Stimulated activated naive CD8-positive, alpha-beta T cell treated with anti-CD3 and anti-CD28 coated beads, Interleukin-15, amount 100 ng/mL, for 72 hours (primary cell): ENCODE results near the gene WDR5.

ENCODE experiments used
- ATAC-seq: fragments of 150-1000 bp; cut with Tn5 transposase; 2 replicates; pipeline ENCODE4 v1.10.0; 2021; ENCODE audit warnings: mild to moderate bottlenecking, moderate library complexity
- DNase-seq, 2 donors: peaks; one replicate each; pipeline ENCODE4 v3.0.0; 2021 to 2022
- H3K27ac Mint-ChIP-seq, 2 donors: one replicate each; pipeline ENCODE4 v1.8.0; 2022; ENCODE audit warnings: mild to moderate bottlenecking in 2 of 2, mixed read lengths in 2 of 2, moderate library complexity in 2 of 2
- H3K27me3 Mint-ChIP-seq: one replicate; pipeline ENCODE4 v1.8.0; 2022; ENCODE audit warnings: mixed read lengths
- H3K4me1 Mint-ChIP-seq: one replicate; pipeline ENCODE4 v1.8.0; 2022; ENCODE audit warnings: mild to moderate bottlenecking, mixed read lengths
- H3K4me3 Mint-ChIP-seq, 2 donors: one replicate each; pipeline ENCODE4 v1.8.0; 2022; ENCODE audit warnings: mild to moderate bottlenecking in 2 of 2, mixed read lengths in 2 of 2, moderate library complexity in 1 of 2
- H3K9me3 Mint-ChIP-seq, 2 donors: one replicate each; pipeline ENCODE4 v1.8.0; 2022; ENCODE audit warnings: mixed read lengths in 2 of 2

Gene WDR5

GRCh38 chr9:134149380-134149779, 13.5 kb downstream of the WDR5 start:
- H3K27ac Mint-ChIP-seq: peak overlapping the region in 1 of 2 donors; percentile 16
- no peaks in the 10 kb centered on the region for H3K27me3 Mint-ChIP-seq
- ATAC-seq (no peak), DNase-seq (no peak)
- H3K9me3 Mint-ChIP-seq: no peaks in the 10 kb centered on the region
- H3K4me3 Mint-ChIP-seq: no peak overlapping the region
- H3K4me1 Mint-ChIP-seq: no peaks in the 10 kb centered on the region

- H3K27me3 Mint-ChIP-seq: no peaks in the 10 kb centered on the region
- no peak overlapping the region for H3K4me3 Mint-ChIP-seq
- H3K9me3 Mint-ChIP-seq: no peaks in the 10 kb centered on the region
- peak overlapping the region in 1 of 2 donors; percentile 4 for H3K27ac Mint-ChIP-seq
- DNase-seq (no peak), ATAC-seq (no peak)
- H3K4me1 Mint-ChIP-seq: no peaks in the 10 kb centered on the region
Measured at GRCh38 chr9:134150557-134151214, 14.8 kb downstream of the WDR5 start.

- Mint-ChIP-seq H3K27me3 (no peaks in the 10 kb centered on the region), H3K9me3 (no peaks in the 10 kb centered on the region), H3K4me3 (no peak overlapping the region), H3K27ac (no peak overlapping the region), H3K4me1 (no peaks in the 10 kb centered on the region)
- ATAC-seq (no peak), DNase-seq (no peak)
Measured at GRCh38 chr9:134152022-134152448, 16.2 kb downstream of the WDR5 start.

GRCh38 chr9:134152488-134152887, 16.6 kb downstream of the WDR5 start:
- Mint-ChIP-seq H3K27me3 (no peaks in the 10 kb centered on the region), H3K27ac (no peak overlapping the region), H3K4me1 (no peaks in the 10 kb centered on the region), H3K9me3 (no peaks in the 10 kb centered on the region), H3K4me3 (no peak overlapping the region)
- DNase-seq (no peak), ATAC-seq (no peak)

GRCh38 chr9:134153450-134153849, 17.6 kb downstream of the WDR5 start:
- Mint-ChIP-seq H3K27ac (peak overlapping the region in 1 of 2 donors; percentile 6), H3K9me3 (no peaks in the 10 kb centered on the region), H3K4me1 (no peaks in the 10 kb centered on the region), H3K4me3 (no peak overlapping the region), H3K27me3 (no peaks in the 10 kb centered on the region)
- ATAC-seq (peak; percentile 39), DNase-seq (no peak)

GRCh38 chr9:134154262-134154701, 18.4 kb downstream of the WDR5 start:
- no peak overlapping the region for H3K27ac Mint-ChIP-seq
- DNase-seq (no peak), ATAC-seq (no peak)

GRCh38 chr9:134155812-134156377, 20.0 kb downstream of the WDR5 start:
- H3K4me1 Mint-ChIP-seq: no peaks in the 10 kb centered on the region
- no peak for DNase-seq
- H3K4me3 Mint-ChIP-seq: no peak overlapping the region
- H3K9me3 Mint-ChIP-seq: no peaks in the 10 kb centered on the region
- ATAC-seq: no peak
- peak overlapping the region in 1 of 2 donors; percentile 19 for H3K27ac Mint-ChIP-seq
- no peaks in the 10 kb centered on the region for H3K27me3 Mint-ChIP-seq

More at GRCh38 chr9:134154262-134154701, 18.4 kb downstream of the WDR5 start:
- no peaks in the 10 kb centered on the region for H3K4me1 Mint-ChIP-seq
- no peak overlapping the region for H3K4me3 Mint-ChIP-seq
- no peaks in the 10 kb centered on the region for H3K27me3 Mint-ChIP-seq
- H3K9me3 Mint-ChIP-seq: no peaks in the 10 kb centered on the region

GRCh38 chr9:134156564-134157377, 20.9 kb downstream of the WDR5 start:
- Mint-ChIP-seq H3K4me3 (no peak overlapping the region), H3K27ac (peak overlapping the region in 1 of 2 donors; percentile 42), H3K4me1 (no peaks in the 10 kb centered on the region), H3K27me3 (no peaks in the 10 kb centered on the region), H3K9me3 (no peaks in the 10 kb centered on the region)
- ATAC-seq (no peak), DNase-seq (no peak)

GRCh38 chr9:134157378-134157885, 21.6 kb downstream of the WDR5 start:
- DNase-seq: no peak
- ATAC-seq: no peak
- no peaks in the 10 kb centered on the region for H3K9me3 Mint-ChIP-seq
- no peaks in the 10 kb centered on the region for H3K27me3 Mint-ChIP-seq
- H3K27ac Mint-ChIP-seq: peak overlapping the region in 1 of 2 donors; percentile 42
- H3K4me1 Mint-ChIP-seq: no peaks in the 10 kb centered on the region
- no peak overlapping the region for H3K4me3 Mint-ChIP-seq

GRCh38 chr9:134158242-134158641, 22.4 kb downstream of the WDR5 start:
- no peak overlapping the region for H3K27ac Mint-ChIP-seq
- H3K9me3 Mint-ChIP-seq: no peaks in the 10 kb centered on the region
- no peak for DNase-seq
- no peaks in the 10 kb centered on the region for H3K4me1 Mint-ChIP-seq
- no peaks in the 10 kb centered on the region for H3K27me3 Mint-ChIP-seq
- ATAC-seq: no peak
- no peak overlapping the region for H3K4me3 Mint-ChIP-seq

GRCh38 chr9:134158753-134159392, 23.0 kb downstream of the WDR5 start:
- Mint-ChIP-seq H3K4me3 (no peak overlapping the region), H3K9me3 (no peaks in the 10 kb centered on the region), H3K4me1 (no peaks in the 10 kb centered on the region), H3K27me3 (no peaks in the 10 kb centered on the region), H3K27ac (no peak overlapping the region)
- ATAC-seq: no peak
- DNase-seq: no peak

GRCh38 chr9:134159566-134160245, 23.8 kb downstream of the WDR5 start:
- no peaks in the 10 kb centered on the region for H3K27me3 Mint-ChIP-seq
- H3K9me3 Mint-ChIP-seq: no peaks in the 10 kb centered on the region
- no peak overlapping the region for H3K4me3 Mint-ChIP-seq
- no peak for DNase-seq
- ATAC-seq: no peak
- H3K4me1 Mint-ChIP-seq: no peaks in the 10 kb centered on the region
- peak overlapping the region; percentile 19 to 64 for H3K27ac Mint-ChIP-seq

- Mint-ChIP-seq H3K27me3 (no peaks in the 10 kb centered on the region), H3K4me1 (peaks cover 13% of the 10 kb centered on the region), H3K27ac (peak overlapping the region in 1 of 2 donors; percentile 78), H3K4me3 (no peak overlapping the region), H3K9me3 (no peaks in the 10 kb centered on the region)
- DNase-seq: no peak
- ATAC-seq: no peak
Measured at GRCh38 chr9:134161647-134162046, 25.8 kb downstream of the WDR5 start.

- Mint-ChIP-seq H3K4me3 (peak overlapping the region; percentile 4 to 21), H3K27ac (no peak overlapping the region), H3K27me3 (no peaks in the 10 kb centered on the region), H3K4me1 (peaks cover 14% of the 10 kb centered on the region), H3K9me3 (no peaks in the 10 kb centered on the region)
- ATAC-seq (no peak), DNase-seq (no peak)
Measured at GRCh38 chr9:134162212-134162775, 26.4 kb downstream of the WDR5 start.

GRCh38 chr9:134162926-134163370, 27.1 kb downstream of the WDR5 start:
- ATAC-seq (no peak), DNase-seq (no peak)
- Mint-ChIP-seq H3K9me3 (no peaks in the 10 kb centered on the region), H3K27ac (no peak overlapping the region), H3K4me3 (peak overlapping the region in 1 of 2 donors; percentile 21), H3K27me3 (no peaks in the 10 kb centered on the region), H3K4me1 (peaks cover 14% of the 10 kb centered on the region)
